ENCODE results near the gene CCDC9B.

The CCDC9B gene
- 0.80 to 1.4 (median 1.1) reads per million in 4 experiments for total RNA-seq

DNA sequence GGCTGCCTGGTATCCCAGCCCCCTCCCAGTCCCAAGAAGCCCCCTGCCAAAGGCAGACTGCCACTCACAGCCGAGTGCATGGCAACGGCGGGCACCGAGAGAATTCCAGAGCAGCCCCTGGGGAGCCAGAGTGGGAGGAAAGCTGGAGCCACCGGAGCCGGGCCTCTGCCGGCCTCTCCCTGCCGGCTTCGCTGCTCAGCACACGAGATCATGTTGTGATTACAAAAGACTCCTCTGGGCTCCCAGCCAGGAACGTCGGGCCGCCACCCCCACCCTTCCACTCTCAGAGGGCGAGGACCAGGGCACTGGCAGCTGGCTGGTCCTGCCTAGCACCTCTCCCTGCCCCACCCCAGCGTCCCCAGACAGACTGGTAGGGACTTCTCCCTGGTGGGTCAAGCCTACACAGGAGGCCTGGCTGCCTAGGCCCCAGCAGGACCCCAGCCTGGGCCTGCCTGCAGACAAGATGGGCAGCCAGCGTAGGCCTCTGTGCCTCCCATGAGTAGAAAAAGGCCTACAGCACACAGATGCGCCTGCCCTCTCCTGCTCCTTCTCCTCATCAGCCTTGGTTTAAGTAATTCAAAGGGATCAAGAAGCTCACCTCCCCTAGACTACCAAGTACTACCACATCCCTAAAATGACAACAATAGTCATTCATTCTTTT is at the start of gene CCDC9B:
Gene CCDC9B (minus strand): TSS at position 200 of the 661 bp plus-strand sequence. CDS start 120 bp downstream, at position 80.
- DNase-seq, result no peak

DNA sequence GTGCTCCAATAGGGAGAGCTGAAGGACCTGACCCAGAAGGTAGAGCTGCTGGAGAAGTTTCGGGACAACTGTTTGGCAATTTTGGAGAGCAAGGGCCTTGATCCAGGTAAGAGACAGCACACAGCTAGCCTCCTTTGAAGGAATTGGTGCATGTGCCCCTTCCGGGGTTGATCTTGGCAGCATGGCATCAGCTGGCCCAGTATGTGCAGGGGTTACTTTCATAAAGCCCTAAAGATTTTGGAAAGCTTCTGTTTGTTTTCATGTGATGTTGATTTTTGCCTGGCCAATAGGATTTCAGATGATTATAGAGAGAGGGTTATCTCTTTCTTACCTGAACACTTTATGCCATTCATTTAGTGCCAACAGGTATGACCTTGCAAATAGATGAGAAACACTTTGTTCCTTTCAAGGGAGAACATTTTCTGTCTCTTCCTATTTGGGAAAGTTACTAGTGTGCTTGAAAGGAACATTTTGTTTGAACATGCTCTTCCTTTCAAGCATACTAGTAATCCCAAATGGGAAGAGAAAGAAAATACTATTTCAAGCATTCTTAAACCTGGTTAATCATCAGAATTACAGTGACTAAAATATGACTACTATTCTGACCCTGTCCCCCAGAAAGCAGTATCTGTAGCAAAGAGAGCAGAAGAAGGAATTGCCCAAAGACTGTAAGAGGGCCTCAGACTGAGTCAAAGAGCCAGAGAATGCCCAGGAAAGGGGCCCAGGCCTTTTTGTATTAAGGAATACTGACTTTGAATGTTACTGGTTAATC is 49.3 kb upstream of the CCDC9B start:
- no peak for DNase-seq

- no peak for DNase-seq
Observed at GRCh38 chr15:40388941-40389823, 48.4 kb upstream of the CCDC9B start.

DNA sequence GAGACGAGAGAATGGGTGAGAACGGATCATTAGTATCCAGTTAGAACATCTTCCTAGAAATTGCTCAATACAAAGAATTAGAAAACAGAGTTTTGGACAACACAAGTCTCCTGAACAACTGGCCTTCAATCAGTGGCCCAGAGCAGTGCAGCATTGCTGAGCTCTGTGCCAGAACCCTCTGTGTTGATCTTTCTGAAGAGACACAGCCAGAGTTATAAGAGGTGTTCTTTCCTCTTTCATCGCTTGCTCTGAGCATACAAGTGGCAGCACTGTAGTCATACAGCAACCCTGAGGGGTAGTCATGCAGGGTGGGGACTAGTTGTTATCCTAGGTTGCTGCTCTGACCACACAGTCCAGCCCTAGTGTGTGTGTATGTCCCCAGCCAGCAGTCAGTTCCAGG is 45.7 kb upstream of the CCDC9B start:
- no peak for DNase-seq

DNA sequence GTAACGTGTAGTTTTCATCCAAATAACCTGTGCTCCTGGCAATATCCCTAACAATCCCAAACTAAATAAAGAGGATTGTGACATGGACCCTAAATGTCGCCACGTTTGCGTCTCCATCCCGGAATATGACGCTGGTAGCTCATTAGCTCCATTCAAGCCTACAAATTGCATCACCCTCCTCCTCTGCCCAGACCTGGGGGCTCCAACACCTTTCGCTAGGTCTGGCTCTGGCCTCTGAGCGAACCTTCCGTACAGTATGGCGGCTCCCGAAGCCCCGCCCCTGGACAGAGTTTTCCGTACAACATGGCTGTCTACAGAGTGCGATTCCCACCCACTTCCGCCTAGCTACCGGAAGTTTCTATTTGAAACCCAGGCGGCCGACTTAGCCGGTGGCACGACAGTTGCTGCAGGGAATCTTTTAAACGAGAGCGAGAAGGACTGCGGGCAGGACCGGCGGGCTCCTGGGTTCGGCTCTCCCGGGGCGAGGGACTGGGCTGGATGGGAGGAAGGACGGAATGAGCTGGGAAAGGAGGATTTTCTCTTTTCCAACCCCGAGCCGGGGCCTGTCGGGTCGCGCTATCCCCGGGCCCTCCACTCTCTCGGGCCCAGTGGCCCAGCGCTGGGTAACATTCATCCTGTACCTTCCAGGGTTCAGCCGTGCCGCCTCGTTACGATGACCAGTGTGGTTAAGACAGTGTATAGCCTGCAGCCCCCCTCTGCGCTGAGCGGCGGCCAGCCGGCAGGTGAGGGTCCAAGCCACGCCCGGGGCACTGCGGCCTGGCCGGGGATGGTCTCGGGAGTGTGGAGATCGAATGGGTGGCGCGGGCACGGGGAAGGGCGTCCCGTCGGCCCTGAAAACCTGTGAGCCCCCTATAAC is 42.1 kb upstream of the CCDC9B start, which contains the start of gene KNSTRN:
Gene KNSTRN (plus strand): TSS at position 142 of the 877 bp plus-strand sequence. CDS start 115 bp downstream, at position 257.
- DNase-seq, result peak; percentile 88

DNA sequence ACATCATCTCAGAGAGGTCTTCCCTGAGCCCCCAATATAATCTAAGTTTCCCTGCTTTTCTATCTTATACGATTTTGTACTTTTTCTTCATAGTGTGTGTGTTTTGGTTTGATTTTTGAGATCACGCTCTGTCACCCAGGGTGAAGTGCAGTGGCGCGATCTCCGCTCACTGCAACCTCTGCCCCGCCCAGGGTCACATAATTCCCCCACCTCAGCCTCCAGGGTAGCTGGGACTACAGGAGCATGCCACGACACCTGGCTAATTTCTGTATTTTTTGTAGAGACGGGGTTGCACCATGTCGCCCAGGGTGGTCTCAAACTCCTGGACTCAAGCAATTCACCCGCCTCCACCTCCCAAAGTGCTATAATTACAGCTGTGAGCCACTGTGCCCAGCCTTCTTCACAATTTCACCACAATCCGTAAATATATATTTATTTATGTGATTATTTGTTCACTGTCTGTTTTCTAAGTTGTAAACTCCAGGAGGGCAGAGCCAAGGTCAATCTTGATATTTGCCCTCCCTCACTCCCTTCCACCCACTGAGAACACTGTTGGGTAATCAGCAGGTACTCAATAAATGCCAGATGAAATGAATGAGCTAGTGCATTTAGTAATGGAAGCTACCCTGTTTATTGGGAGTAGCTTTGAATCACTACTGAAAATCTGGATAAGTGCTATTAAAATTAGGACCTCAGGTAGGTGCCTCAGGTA is 41.2 kb upstream of the CCDC9B start:
- no peak for DNase-seq

DNA sequence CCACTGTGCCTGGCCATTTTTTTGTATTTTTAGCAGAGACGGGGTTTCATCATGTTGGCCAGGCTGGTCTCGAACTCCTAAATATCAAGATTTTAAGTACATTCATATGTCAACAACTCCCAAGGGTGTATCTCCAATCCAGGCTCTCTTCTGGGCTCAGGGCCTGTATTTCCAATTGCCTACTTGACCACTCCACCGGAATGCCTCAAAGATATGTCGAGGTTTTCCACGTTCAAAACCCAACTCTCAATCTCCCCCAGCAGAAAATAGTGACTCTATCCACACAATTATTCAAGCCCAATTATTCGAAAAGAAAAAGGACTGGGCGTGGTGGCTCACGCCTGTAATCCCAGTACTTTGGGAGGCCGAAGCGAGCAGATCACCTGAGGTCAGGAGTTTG is 39.9 kb upstream of the CCDC9B start:
- DNase-seq, result no peak

DNA sequence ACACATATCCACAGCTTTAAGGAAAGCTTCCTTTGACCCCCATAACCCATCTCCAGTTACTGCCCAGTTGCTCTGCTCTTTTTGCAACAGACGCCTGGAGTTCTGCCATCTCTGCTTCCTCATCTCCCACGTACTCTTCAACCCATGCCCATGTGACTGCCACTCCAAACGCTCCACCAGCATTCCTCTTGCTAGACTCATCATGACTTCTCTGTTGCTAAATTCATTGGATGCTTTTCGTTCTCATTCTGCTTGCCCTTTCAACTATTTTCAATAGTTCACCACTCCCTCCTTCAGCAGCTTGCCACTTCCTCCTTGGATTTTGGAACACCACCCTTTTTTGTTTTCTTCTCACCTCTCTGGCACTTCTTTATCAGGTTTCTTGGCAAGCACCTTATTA is 39.1 kb upstream of the CCDC9B start:
- no peak for DNase-seq

- no peak for DNase-seq
Observed at GRCh38 chr15:40379374-40379773, 38.6 kb upstream of the CCDC9B start.

DNA sequence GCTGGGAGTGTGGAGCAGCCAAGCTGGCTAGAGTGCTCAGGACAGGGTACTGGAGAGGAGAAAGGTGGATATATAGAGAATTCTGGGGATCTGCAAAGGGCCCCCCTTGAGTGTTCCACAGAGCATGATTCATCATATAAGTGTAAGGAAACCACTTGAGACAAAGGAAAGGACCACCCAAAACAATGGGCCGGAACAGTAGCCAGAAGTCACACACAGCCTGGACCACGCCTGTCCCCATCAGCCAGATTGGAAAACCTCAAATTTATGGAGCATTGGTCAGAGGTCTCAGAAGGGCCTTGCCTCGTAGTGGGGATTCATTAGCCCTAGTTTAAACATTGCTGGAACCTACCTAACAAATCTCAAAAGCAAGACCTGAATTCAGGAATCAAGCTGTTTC is 36.9 kb upstream of the CCDC9B start:
- no peak for DNase-seq

GRCh38 chr15:40372981-40373380 is 32.2 kb upstream of the CCDC9B start:
- DNase-seq, result no peak

- no peak for DNase-seq
Observed at GRCh38 chr15:40369971-40370370, 29.2 kb upstream of the CCDC9B start.

DNA sequence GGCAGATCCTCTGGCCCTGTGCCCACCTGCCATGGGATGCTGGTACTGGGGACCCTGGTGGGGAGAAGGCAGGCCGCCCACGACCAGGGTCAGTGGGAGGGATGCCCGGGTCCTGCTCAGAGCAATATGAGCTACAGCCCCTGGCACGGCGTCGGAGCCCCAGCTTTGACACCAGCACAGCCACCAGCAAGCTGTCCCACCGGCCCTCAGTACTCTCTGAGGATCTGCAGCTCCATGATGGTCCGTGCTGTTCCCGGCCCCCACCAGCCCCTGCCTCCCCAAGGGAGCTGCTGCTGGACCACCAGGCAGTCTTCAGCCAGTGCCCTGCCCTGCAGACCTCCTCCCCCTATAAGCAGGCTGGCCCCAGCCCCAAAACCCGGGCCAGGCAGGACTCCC is 28.7 kb upstream of the CCDC9B start:
- DNase-seq, result no peak

DNA sequence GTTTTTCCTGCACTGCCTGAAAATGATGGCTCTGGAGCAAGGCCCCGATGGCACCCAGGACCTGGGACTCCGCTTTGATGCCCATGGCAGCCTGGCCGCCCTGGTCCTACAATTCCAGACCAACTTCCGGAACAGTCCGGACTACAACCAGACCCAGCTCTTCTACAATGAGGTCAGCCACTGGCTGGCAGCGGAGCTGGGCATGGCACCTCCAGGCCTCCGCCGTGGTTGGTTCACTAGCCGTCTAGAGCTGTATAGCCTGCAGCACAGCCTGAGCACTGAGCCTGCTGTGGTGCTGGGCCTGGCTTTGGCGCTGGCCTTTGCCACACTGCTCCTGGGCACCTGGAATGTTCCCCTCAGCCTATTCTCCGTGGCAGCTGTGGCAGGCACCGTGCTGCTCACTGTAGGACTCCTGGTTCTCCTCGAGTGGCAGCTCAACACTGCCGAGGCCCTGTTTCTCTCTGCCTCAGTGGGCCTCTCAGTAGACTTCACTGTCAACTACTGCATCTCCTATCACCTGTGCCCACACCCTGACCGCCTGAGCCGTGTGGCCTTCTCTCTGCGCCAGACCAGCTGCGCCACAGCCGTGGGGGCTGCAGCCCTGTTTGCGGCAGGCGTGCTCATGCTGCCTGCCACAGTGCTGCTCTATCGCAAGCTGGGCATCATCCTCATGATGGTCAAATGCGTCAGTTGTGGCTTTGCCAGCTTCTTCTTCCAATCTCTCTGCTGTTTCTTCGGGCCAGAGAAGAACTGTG is 28.2 kb upstream of the CCDC9B start:
- no peak for DNase-seq

- peak; percentile 70 for DNase-seq
Observed at GRCh38 chr15:40367686-40368611, 27.2 kb upstream of the CCDC9B start.

- DNase-seq, result no peak
Observed at GRCh38 chr15:40367371-40367685, 26.6 kb upstream of the CCDC9B start.

- DNase-seq, result no peak
Observed at GRCh38 chr15:40366457-40367370, 26.0 kb upstream of the CCDC9B start.

DNA sequence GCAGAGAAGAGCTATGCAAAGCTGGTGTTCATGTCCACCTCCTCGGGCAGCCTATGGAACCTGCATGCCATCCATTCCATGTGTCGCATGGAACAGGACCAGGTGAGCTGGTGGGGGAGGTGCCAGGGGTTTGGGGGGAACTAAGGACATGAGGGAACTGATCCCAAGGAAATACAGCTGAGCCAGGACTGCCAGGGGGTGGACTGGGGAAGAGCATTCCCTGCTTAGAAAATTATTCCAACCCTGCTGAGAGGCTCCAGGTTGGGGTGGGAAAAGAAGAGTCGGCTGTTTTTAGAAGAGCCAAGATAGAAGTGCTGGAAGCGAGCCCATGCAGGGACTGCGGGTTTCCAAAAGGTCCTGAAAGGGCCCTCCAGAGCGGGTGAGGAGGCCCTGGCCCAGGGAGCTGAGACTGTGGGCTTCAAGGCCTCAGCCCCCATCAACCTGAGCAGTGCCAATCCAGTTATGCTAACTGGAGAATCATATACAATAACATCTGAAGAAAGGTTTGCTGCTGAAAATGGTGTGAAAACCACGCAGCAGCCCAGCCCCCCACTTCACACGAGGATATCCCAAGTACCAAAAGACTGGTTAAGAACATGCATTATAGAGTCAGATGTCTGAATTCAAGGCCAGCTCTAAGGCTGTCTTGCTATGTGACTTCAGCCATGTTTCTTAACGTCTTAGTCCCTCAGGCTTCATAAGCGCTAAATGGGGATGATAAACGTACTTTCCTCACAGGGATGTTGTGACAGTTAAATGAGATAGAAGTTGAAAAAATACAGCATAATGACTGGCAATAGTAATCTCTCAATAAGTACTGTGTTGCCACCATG is 25.1 kb upstream of the CCDC9B start:
- DNase-seq, result no peak
